Kidney epithelial cell (primary cell): ENCODE data around the gene MAPRE3. TPM values are rescaled to one million over a fixed set of nuclear protein-coding genes. Genes with fewer than 3 reads are reported as not detected.
A peak's percentile ranks its signal among the peaks of the same experiment; 100 is the strongest.

Experiments
- DNase-seq: peaks from one replicate; pipeline ENCODE4 v3.0.0-alpha.2; 2010; ENCODE audit warnings: low read depth
- H3K27me3 ChIP-seq: 2 replicates; pipeline ENCODE4 v1.6.0; 2011; ENCODE audit warnings: low read length; ENCODE audit not compliant: control insufficient read depth, insufficient read depth
- H3K36me3 ChIP-seq: 2 replicates; pipeline ENCODE4 v1.5.1; 2011; ENCODE audit warnings: low read length; ENCODE audit not compliant: control insufficient read depth, insufficient read depth
- H3K4me3 ChIP-seq: 2 replicates; pipeline ENCODE4 v1.5.1; 2011; ENCODE audit warnings: low read depth, mild to moderate bottlenecking, control low read depth, low read length
- total RNA-seq: library from RNA; depleted of rRNA; stranded (reverse); fragments of >200 nt; gene quantifications from 2 replicates; pipeline ENCODE4 v1.2.3, GENCODE V29; 2015
- TF ChIP-seq, protein P1 (sequence below): IDR thresholded peaks from 2 replicates; pipeline ENCODE4 v1.5.1; 2011; ENCODE audit warnings: mild to moderate bottlenecking, moderate library complexity, low read length, control low read depth, inconsistent platforms; ENCODE audit not compliant: insufficient read depth, poor library complexity, severe bottlenecking

MAPRE3 gene
- total RNA-seq, 1 donor from 2014 or later, result 4.6 TPM

DNA sequence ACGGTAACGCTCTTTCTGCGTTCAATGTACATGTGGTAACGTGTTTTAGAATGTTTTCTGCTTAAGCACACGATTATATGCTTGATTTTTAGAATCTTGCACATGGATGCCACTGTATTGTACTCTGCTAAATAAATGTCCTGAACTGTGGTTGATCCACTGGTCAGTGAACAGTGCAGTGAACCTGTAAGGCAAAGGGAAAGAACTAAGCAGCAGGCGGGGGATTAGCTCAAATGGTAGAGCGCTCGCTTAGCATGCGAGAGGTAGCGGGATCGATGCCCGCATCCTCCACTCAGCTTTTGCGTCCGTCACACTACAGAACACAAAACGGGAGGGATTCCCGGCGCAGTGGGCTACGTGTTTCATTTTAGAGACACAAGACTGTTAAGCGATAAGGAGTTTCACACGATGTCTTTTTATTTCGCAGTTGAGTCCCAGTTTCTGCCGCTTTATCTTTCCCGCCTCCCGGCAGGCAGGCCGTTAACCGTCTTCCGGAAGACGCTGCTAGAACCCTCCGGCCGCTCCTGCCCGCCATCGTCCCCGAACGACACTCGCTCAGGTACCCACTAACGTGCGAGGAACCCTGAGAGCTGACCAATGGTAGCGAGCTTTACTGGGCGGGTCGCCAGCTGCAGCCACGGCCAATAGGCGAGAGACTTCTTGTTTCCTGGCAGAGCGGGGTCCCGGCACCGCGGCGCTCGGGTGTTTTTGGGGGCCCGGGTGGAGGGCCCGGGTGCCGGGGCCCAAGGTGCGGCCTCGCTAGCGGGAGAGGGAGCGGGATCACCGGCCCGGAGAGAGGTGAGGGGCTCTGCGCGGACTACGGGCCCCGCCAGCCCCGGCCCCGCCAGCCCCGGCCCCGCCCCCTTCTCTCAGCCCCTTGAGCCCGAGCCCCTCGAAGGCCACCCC lies 80.8 kb downstream of the MAPRE3 start, which contains the start of gene AGBL5:
AGBL5 (plus strand) TSS at position 673 of the 906 bp plus-strand sequence. CDS start 1,291 bp downstream, outside the sequence.
- no peaks in the 10 kb centered on the region for H3K27me3 ChIP-seq
- H3K36me3 ChIP-seq, result no peaks in the 10 kb centered on the region
- DNase-seq, result peak; percentile 81
- TF ChIP-seq, protein P1, sequence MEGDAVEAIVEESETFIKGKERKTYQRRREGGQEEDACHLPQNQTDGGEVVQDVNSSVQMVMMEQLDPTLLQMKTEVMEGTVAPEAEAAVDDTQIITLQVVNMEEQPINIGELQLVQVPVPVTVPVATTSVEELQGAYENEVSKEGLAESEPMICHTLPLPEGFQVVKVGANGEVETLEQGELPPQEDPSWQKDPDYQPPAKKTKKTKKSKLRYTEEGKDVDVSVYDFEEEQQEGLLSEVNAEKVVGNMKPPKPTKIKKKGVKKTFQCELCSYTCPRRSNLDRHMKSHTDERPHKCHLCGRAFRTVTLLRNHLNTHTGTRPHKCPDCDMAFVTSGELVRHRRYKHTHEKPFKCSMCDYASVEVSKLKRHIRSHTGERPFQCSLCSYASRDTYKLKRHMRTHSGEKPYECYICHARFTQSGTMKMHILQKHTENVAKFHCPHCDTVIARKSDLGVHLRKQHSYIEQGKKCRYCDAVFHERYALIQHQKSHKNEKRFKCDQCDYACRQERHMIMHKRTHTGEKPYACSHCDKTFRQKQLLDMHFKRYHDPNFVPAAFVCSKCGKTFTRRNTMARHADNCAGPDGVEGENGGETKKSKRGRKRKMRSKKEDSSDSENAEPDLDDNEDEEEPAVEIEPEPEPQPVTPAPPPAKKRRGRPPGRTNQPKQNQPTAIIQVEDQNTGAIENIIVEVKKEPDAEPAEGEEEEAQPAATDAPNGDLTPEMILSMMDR, result no peak
- H3K4me3 ChIP-seq, result peak within 1 kb of the TSS; percentile 91

- peak overlapping the region; percentile 91 for H3K4me3 ChIP-seq
- H3K27me3 ChIP-seq, result no peaks in the 10 kb centered on the region
- no peaks in the 10 kb centered on the region for H3K36me3 ChIP-seq
- TF ChIP-seq, protein P1, result no peak
- DNase-seq, result no peak
Measured at GRCh38 chr2:27051902-27052645, 81.6 kb downstream of the MAPRE3 start.

GRCh38 chr2:27053321-27053720 lies 82.9 kb downstream of the MAPRE3 start:
- TF ChIP-seq, protein P1, result no peak
- H3K36me3 ChIP-seq, result no peaks in the 10 kb centered on the region
- no peaks in the 10 kb centered on the region for H3K27me3 ChIP-seq
- no peak overlapping the region for H3K4me3 ChIP-seq
- DNase-seq, result no peak

GRCh38 chr2:27053776-27054175 lies 83.3 kb downstream of the MAPRE3 start:
- Histone ChIP-seq H3K27me3 (no peaks in the 10 kb centered on the region), H3K36me3 (no peaks in the 10 kb centered on the region), H3K4me3 (no peak overlapping the region)
- no peak for DNase-seq
- TF ChIP-seq, protein P1, result no peak

- H3K27me3 ChIP-seq, result no peaks in the 10 kb centered on the region
- H3K4me3 ChIP-seq, result no peak overlapping the region
- TF ChIP-seq, protein P1, result no peak
- H3K36me3 ChIP-seq, result no peaks in the 10 kb centered on the region
- DNase-seq, result no peak
Measured at GRCh38 chr2:27054721-27055120, 84.3 kb downstream of the MAPRE3 start.
